GM12801 (cell line): ENCODE results near the gene CNTNAP5.

ENCODE experiments used
- TF ChIP-seq, protein P1 (sequence below): IDR thresholded peaks from one replicate; pipeline ENCODE4 v1.5.1; 2011; ENCODE audit warnings: control low read depth; ENCODE audit not compliant: insufficient read length; ENCODE audit errors: extremely low read depth

CNTNAP5 gene

DNA sequence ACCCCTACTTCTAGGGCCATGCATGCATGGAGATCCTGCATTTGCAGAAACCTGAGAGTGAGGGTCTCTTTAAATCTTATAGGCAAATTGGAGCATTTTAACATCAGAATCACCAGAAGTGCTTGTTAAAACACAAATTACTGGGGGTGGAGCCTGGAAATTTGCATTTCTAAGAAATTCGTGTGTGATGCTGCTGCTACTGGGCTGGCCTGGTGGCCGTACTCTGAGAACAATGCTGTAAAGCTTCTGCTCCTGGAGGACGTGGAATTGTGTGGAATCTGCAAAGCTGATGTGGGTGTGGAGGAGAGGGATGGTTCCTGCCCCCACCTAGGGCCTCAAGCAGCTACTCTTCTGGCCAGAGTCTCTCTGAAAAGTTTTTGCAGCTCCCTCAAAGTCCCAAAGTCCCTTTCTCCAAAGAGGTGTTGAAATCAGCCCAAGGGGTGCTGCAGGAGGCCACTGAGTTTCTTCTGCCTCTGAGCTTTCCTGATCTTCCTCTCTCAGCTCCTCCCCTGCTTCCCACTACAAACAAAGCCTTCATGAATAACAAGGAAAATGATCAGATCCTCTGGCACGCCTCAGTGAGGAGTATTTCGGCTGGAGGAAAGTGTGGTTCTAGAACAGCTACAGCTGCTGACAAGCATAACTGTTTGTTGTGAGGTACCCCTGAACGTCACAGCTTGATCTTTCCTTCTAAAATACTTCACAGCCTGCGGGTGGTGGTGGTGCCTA lies 508.3 kb downstream of the CNTNAP5 start:
- TF ChIP-seq, protein P1, sequence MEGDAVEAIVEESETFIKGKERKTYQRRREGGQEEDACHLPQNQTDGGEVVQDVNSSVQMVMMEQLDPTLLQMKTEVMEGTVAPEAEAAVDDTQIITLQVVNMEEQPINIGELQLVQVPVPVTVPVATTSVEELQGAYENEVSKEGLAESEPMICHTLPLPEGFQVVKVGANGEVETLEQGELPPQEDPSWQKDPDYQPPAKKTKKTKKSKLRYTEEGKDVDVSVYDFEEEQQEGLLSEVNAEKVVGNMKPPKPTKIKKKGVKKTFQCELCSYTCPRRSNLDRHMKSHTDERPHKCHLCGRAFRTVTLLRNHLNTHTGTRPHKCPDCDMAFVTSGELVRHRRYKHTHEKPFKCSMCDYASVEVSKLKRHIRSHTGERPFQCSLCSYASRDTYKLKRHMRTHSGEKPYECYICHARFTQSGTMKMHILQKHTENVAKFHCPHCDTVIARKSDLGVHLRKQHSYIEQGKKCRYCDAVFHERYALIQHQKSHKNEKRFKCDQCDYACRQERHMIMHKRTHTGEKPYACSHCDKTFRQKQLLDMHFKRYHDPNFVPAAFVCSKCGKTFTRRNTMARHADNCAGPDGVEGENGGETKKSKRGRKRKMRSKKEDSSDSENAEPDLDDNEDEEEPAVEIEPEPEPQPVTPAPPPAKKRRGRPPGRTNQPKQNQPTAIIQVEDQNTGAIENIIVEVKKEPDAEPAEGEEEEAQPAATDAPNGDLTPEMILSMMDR, result no peak

DNA sequence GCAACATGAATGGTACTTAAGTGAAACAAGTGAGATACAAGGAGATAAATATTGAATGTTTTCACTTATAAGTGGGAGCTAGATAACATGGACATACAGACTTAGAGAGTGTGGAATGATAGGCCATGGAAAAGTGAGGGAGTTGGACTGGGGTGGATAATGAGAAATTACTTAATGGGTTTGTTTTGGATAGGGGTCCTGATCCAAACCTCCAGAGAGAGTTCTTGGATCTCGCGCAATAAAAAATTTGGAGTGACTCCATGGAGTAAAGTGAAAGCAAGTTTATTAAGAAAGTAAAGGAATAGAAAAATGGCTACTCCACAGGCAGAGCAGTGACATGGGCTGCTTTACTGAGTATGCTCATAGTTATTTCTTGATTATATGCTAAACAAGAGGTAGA lies 508.9 kb downstream of the CNTNAP5 start:
- TF ChIP-seq, protein P1, result no peak

- TF ChIP-seq, protein P1, result no peak
These were observed 510.7 kb downstream of the CNTNAP5 start for GRCh38 chr2:124535816-124536215.

DNA sequence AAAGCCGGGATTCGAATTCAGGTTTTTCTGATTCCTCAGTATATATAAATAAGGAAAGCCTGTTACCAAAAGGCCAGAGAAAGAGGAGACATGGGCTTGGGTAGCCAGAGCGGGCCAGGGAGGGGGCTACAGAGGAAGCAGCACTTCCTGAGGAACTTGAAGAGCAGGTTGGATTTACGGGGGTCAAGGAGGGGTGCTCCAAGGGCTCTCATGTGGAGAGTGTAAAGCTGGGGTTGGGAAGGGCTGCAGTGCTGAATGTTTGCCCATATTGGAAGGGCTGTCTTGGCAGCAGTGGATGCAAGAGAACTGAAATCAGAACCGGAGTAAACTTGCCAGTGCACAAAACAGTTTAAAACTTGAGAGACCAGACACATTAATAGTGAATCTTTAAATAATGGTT lies 511.5 kb downstream of the CNTNAP5 start:
- TF ChIP-seq, protein P1, result no peak

DNA sequence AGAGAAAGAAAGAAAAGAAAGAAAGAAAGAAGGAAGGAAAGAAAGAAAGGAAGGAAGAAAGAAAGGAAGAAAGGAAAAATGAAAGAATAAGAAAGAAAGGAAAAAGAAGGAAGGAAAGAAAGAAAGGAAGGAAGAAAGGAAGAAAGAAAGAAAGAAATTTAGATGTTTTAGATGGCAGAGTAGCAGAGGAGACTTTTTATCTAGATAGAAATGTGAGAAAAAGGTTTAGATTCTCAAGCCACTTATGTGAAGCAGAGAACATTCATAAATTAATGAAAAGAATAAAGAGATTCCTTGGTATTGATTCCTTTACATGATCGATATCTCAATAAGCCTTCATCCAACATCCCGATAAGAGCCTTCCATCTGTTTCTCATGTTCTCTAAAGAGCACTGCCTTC lies 513.5 kb downstream of the CNTNAP5 start:
- TF ChIP-seq, protein P1, result no peak

DNA sequence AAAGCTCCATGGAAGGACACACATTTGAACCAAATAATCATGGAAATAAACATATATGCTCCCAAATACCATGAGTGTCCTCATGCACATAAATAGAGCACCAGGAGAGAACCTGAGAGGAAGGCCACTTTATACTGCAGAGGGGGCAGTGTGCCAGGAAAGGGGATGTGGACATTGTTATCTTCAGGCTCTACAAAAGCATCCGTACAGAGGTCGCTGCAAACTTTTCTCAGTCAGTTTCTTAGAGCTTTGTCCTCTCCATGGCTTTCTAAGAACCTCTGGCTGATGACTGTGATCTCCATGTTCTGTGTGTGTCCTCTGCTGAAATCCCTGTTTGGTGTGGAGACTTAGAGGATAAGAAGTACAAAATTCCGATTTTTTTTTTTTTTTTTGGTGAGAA lies 515.7 kb downstream of the CNTNAP5 start:
- TF ChIP-seq, protein P1, result no peak

- TF ChIP-seq, protein P1, result no peak
These were observed 518.0 kb downstream of the CNTNAP5 start for GRCh38 chr2:124542932-124543640.
